ENCODE measurements around the gene STMP1.

The STMP1 gene

GRCh38 chr7:135693558-135693957 is 31.2 kb downstream of the STMP1 start:
- DNase-seq = no peak

DNA sequence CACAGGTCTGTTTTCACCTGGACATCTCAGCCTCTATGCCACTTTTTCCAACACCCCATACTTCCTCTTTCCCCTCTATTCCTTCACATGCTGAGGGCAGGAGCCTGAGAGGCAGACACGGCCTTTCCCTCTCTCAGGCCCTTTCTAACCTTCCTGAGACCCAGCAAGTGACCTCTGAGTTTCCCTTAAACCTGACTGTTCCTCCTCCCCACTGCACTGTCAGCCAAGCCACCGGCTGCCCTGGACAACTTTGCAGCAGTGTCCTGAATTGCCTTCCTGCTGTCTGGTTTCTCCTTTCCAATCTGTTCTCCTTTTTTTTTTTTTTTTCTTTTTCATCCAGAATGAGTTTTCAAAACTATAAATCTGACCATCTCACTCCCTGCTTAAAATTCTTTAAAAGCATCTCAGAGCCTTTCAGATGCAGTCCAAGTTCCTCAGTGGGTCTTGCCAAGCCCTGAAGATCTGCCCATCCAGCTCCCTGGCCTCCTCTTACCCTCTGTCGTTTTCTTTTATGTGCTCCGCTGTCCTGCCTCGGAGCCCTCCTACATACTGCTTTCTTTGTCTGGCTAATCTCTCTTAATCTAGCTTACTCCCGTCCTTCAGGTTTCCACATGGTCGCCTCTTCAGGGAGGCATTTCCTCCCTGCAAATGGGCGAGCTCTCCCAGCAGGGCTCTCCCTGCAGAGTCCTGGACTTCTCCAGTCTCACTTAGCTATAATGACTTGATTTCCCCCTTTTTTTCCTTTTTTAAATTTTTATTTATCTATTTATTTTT is 35.1 kb downstream of the STMP1 start:
- peak in 1 of 58 donors; percentile 9 for DNase-seq

GRCh38 chr7:135704074-135704473 is 41.8 kb downstream of the STMP1 start:
- no peak for DNase-seq

DNA sequence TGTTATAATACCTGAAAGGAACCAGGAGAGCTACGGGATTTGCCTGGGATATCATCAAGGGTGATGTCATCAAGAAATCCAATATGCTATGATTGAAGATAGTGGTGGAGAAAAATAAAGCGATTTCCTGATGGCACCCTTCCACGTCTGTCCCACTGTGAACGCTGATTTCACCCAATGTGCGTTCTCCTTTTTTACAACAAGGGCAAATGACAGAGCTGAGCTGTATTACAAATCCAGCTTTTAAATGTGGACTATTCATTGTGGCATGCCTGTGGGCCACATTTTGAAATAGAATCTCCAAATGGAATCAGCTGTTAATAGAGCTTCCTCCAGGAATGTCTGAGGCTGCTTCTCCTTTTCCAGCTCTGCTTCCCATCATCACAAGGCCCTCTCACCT is 42.4 kb downstream of the STMP1 start:
- no peak for DNase-seq

DNA sequence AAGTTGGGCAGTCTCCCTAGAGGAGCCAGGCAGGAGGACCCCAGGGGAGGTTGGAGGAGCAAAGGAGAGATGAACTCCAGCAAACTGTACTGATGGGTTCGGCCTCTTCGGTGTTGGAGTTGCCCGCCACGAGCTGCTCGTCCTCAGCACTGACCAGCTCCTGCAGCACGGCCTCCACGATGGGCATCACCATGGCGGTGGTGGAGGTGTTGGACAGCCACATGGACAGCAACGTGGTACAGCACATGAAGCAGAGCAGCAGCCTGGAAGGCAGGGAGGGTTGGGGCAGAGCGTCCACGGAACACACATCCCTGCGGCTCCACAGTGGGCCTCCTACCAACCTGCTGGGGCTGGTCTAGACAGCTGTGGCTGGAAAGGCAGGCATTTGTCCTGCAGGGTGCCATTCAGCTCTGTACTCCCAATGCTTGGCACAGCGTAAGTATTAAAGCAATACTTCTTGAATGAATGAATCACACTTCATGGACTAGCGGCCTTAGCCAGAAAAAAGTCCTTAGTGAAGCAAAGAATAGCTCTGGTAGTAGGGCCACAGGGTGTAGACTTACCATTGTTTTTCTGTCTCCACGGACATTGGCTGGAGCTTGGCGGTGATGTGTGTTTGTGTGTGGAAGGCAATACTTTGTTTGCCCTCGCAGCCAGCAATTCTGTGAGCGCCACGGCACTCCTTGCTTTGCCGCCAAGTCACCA is 43.9 kb downstream of the STMP1 start:
- no peak for DNase-seq

GRCh38 chr7:135706858-135707569 is 44.7 kb downstream of the STMP1 start:
- DNase-seq = no peak

- DNase-seq = no peak
Observed at GRCh38 chr7:135707570-135707966, 45.3 kb downstream of the STMP1 start.

DNA sequence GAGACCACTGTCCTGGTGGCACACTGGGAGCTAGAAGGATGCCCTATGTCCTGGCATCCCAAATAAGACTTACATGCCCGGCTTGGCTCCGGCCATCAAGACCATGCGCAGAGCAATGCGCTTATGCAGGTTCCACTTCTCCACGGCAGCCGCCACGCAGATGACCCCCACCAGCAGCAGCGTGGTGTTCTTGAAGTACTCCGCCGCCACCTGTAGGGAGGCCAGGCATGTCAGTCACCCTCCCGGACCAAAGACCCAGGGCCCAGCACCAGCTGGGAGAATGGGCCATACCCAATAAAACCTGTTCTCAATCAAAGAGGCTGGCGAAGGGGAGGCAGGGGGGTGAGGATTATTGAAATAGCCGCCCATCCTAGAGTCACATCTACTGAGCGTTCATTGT is 45.7 kb downstream of the STMP1 start:
- DNase-seq = no peak

- no peak for DNase-seq
Observed at GRCh38 chr7:135709508-135709907, 47.2 kb downstream of the STMP1 start.

DNA sequence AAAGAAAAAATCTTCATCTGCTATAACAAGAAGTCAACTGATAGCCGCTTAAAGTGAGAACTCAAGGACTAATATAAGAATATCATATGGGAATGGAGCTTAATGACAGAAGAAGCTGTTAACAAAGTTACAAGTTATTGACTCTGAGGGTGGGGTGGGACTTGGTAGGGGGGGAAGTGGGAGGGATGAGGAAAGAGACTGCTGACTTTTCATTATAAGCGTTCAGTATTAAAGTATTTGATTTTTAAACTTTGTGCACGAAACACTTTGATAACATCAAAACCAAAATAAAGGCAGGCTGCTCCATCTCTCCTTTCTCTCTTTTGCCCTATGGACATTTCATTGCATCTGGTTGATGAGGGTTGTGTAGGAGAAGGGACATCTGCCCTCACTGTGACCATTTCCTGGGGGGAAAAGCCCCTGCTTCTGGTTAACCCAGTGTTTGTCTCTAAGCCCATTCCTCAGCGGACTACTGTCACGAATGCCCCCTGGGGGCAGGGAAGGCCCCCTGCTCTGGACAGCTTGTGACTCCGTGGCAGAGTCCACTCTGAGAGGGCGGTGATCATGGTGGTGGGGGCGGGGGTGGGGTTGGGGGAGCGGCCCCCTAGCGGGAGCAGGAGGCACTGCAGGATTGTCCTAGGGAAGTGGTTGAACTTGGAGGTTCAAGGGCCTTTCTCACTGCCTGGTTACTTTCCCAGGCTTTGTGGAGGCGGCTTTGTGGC is 48.3 kb downstream of the STMP1 start:
- no peak for DNase-seq

GRCh38 chr7:135711139-135711469 is 48.8 kb downstream of the STMP1 start:
- DNase-seq = no peak

GRCh38 chr7:135712182-135712782 is 50.0 kb downstream of the STMP1 start:
- DNase-seq = no peak

DNA sequence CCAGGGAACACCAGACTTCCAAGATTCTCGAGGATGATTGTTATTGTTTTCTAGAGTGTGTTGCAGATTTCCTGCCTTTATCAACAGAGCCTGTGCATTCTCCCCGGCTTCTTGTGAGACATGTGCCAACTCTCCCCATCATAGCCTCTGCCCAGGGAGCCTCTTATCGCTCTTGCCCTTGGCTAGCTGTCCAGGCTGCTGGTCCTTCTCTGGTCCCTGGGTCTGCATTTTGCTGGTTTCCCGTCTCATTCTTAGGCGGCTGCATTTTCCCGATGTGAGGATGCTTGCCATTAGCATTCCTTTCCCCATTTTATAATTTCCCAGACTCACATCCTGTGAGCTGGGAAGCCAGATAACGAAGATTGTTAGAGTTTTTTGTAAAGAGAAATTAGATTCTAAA is 50.5 kb downstream of the STMP1 start:
- no peak for DNase-seq

DNA sequence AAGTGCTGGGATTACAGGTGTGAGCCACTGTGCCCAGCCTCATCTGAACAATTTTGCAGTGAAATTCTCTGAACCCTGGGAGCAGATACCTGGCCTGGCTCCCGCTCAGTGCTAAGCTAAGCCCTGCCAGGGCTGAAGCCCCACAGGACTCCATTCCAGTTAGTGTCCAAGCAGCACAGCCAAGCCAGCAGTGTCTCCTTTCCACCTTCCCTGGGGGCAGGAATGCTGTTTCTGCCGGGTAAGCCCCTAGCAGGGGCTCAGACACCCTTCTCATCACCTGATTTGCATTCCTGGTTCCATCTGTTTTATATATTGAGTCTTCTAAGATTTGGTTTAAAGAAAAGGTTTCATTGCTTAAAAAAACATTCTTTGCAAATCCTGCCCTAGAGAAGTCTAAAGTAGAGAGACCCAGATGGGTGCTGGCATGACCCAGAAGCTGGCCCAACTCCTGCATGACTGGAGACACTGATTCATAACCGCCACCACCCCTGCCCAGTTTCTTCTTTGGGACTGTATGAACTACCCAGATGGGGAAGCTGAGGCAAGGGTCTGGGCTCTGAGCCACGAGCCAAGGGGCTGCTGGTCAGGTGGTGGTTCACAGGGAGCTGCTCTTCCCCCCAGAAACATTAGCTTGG is 51.6 kb downstream of the STMP1 start:
- DNase-seq = no peak

DNA sequence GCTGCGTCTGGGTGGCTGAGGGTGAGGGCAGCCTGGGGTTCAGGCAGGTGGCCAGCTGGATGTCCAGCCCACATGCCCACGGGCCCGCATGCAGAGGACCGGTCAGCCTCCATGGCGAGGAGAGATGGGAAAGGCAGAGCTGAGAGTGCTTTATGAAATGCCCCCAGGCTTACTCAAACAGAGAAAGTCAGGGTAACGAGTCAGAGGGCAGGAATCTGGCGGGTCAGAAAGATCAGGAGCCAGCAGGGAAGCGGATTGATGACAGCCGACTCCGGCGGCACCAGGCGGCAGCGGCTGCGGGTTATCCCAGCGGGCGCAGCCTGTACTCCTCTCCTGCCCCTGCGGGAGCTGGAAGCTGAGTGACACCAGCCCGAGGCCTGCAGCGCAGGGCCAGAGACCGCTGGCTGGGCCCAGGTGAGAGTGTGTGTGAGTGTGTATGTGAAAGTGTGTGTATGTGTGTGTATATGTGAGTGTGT is 52.3 kb downstream of the STMP1 start:
- no peak for DNase-seq

GRCh38 chr7:135715055-135715522 is 52.8 kb downstream of the STMP1 start:
- no peak for DNase-seq

- DNase-seq = no peak
Observed at GRCh38 chr7:135715673-135716072, 53.4 kb downstream of the STMP1 start.

DNA sequence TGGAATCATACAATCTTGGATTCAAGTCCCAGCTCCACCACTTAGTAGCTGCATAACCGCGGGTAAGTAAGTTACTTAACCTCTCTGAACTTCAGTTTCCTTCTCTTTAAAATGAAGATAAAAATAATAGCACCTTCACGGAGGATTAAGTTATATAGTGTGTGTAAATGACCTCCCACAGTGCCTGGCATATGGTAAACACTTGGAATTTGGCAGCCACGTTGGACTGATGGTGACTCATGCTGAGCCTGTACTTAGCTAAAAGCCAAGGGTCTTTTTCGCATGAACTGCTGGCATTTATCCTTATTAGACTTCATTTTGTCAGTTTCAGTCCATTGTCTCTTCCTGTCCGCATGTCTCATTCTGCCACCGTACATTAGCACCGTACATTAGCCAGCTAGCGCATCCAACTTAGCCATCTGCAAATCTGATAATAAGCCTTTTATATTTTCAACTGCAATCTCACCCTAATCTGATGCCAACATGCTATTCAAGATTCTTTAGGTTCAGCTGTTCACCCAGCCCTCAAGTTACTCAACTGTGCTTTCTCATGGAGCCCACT is 54.4 kb downstream of the STMP1 start:
- DNase-seq = no peak

DNA sequence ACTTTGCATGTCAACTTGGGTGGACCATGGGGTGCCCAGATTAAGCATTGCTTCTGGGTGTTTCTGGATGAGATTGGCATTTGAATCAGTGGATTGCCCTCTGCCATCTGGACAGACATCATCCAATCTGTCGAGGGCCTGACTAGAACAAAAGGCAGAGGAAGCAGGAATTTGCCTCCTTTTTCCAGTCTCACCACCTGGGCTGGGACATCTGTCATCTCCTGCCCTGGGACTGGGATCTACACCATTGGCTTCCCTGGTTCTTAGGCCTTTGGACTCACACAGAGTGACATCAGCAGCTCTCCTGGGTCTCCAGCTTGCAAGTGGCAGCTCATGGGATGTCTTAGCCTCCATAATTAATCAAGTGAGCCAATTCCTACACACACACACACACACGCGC is 55.4 kb downstream of the STMP1 start:
- no peak for DNase-seq

- DNase-seq = no peak
Observed at GRCh38 chr7:135718219-135718618, 55.9 kb downstream of the STMP1 start.
